Measurements from ENCODE around the gene FAM151B.

DNA sequence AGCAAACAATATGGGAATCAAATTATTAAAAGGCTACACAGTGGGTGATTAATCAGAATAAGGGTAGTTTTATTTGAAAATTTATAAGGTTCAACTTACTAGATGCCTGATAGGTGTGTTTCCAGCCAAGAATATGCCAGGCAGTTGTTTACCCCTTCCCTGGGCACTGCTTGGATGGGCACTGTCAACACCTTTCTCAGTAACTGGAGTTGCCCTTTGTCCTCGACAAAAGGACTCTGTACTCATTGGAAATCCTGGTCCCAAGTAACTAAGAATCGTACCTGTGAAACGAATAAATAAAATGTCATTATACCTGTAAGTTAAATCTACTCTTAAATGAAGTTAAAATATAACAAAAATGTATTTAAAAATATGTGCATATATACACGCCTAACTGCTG is 67.2 kb downstream of the FAM151B start:
- no peak for TF ChIP-seq SMAD1 (IDR thresholded peaks at IDR 0.05; ENCODE audit: low read depth, partially characterized antibody)
- TF ChIP-seq, protein P1, sequence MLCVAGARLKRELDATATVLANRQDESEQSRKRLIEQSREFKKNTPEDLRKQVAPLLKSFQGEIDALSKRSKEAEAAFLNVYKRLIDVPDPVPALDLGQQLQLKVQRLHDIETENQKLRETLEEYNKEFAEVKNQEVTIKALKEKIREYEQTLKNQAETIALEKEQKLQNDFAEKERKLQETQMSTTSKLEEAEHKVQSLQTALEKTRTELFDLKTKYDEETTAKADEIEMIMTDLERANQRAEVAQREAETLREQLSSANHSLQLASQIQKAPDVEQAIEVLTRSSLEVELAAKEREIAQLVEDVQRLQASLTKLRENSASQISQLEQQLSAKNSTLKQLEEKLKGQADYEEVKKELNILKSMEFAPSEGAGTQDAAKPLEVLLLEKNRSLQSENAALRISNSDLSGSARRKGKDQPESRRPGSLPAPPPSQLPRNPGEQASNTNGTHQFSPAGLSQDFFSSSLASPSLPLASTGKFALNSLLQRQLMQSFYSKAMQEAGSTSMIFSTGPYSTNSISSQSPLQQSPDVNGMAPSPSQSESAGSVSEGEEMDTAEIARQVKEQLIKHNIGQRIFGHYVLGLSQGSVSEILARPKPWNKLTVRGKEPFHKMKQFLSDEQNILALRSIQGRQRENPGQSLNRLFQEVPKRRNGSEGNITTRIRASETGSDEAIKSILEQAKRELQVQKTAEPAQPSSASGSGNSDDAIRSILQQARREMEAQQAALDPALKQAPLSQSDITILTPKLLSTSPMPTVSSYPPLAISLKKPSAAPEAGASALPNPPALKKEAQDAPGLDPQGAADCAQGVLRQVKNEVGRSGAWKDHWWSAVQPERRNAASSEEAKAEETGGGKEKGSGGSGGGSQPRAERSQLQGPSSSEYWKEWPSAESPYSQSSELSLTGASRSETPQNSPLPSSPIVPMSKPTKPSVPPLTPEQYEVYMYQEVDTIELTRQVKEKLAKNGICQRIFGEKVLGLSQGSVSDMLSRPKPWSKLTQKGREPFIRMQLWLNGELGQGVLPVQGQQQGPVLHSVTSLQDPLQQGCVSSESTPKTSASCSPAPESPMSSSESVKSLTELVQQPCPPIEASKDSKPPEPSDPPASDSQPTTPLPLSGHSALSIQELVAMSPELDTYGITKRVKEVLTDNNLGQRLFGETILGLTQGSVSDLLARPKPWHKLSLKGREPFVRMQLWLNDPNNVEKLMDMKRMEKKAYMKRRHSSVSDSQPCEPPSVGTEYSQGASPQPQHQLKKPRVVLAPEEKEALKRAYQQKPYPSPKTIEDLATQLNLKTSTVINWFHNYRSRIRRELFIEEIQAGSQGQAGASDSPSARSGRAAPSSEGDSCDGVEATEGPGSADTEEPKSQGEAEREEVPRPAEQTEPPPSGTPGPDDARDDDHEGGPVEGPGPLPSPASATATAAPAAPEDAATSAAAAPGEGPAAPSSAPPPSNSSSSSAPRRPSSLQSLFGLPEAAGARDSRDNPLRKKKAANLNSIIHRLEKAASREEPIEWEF (IDR thresholded peaks at IDR 0.05; ENCODE audit: insufficient replicate concordance, low read depth, low read length): no peak
- TF ChIP-seq, protein P2, sequence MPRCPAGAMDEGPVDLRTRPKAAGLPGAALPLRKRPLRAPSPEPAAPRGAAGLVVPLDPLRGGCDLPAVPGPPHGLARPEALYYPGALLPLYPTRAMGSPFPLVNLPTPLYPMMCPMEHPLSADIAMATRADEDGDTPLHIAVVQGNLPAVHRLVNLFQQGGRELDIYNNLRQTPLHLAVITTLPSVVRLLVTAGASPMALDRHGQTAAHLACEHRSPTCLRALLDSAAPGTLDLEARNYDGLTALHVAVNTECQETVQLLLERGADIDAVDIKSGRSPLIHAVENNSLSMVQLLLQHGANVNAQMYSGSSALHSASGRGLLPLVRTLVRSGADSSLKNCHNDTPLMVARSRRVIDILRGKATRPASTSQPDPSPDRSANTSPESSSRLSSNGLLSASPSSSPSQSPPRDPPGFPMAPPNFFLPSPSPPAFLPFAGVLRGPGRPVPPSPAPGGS (IDR thresholded peaks at IDR 0.05; ENCODE audit: borderline replicate concordance, insufficient read depth, low read depth, low read length, poor library complexity, severe bottlenecking): no peak
- TF ChIP-seq MYC (IDR thresholded peaks at IDR 0.05; ENCODE audit: insufficient read depth, insufficient read length, insufficient replicate concordance, low read length, severe bottlenecking): no peak
- TF ChIP-seq, protein P3, sequence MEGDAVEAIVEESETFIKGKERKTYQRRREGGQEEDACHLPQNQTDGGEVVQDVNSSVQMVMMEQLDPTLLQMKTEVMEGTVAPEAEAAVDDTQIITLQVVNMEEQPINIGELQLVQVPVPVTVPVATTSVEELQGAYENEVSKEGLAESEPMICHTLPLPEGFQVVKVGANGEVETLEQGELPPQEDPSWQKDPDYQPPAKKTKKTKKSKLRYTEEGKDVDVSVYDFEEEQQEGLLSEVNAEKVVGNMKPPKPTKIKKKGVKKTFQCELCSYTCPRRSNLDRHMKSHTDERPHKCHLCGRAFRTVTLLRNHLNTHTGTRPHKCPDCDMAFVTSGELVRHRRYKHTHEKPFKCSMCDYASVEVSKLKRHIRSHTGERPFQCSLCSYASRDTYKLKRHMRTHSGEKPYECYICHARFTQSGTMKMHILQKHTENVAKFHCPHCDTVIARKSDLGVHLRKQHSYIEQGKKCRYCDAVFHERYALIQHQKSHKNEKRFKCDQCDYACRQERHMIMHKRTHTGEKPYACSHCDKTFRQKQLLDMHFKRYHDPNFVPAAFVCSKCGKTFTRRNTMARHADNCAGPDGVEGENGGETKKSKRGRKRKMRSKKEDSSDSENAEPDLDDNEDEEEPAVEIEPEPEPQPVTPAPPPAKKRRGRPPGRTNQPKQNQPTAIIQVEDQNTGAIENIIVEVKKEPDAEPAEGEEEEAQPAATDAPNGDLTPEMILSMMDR (IDR thresholded peaks at IDR 0.05 in 2 of 3, conservative IDR thresholded peaks at IDR 0.05 in 1 of 3; ENCODE audit: control insufficient read depth in 2 of 3, extremely low read depth in 1 of 3, insufficient read depth in 1 of 3, low read depth in 3 of 3, low read length in 3 of 3): no peak
- TF ChIP-seq, protein P4, sequence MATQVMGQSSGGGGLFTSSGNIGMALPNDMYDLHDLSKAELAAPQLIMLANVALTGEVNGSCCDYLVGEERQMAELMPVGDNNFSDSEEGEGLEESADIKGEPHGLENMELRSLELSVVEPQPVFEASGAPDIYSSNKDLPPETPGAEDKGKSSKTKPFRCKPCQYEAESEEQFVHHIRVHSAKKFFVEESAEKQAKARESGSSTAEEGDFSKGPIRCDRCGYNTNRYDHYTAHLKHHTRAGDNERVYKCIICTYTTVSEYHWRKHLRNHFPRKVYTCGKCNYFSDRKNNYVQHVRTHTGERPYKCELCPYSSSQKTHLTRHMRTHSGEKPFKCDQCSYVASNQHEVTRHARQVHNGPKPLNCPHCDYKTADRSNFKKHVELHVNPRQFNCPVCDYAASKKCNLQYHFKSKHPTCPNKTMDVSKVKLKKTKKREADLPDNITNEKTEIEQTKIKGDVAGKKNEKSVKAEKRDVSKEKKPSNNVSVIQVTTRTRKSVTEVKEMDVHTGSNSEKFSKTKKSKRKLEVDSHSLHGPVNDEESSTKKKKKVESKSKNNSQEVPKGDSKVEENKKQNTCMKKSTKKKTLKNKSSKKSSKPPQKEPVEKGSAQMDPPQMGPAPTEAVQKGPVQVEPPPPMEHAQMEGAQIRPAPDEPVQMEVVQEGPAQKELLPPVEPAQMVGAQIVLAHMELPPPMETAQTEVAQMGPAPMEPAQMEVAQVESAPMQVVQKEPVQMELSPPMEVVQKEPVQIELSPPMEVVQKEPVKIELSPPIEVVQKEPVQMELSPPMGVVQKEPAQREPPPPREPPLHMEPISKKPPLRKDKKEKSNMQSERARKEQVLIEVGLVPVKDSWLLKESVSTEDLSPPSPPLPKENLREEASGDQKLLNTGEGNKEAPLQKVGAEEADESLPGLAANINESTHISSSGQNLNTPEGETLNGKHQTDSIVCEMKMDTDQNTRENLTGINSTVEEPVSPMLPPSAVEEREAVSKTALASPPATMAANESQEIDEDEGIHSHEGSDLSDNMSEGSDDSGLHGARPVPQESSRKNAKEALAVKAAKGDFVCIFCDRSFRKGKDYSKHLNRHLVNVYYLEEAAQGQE (IDR thresholded peaks at IDR 0.05; ENCODE audit: low read depth, low read length): no peak
- TF ChIP-seq, protein P5, sequence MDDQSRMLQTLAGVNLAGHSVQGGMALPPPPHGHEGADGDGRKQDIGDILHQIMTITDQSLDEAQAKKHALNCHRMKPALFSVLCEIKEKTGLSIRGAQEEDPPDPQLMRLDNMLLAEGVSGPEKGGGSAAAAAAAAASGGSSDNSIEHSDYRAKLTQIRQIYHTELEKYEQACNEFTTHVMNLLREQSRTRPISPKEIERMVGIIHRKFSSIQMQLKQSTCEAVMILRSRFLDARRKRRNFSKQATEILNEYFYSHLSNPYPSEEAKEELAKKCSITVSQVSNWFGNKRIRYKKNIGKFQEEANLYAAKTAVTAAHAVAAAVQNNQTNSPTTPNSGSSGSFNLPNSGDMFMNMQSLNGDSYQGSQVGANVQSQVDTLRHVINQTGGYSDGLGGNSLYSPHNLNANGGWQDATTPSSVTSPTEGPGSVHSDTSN (IDR thresholded peaks at IDR 0.05; ENCODE audit: insufficient replicate concordance, low read depth, low read length): no peak

Measured in GM12878 (cell line).